Endodermal cell (in vitro differentiated cells): ENCODE results near the gene NTN4. TPM values are rescaled to one million over a fixed set of nuclear protein-coding genes. Genes with fewer than 3 reads are reported as not detected.

Experiments
- DNase-seq: peaks from one replicate; pipeline ENCODE4 v3.0.0-alpha.2; 2017
- H3K27ac ChIP-seq: 2 replicates; pipeline ENCODE4 v1.5.1; 2013; ENCODE audit warnings: mild to moderate bottlenecking, low read depth, low read length, moderate library complexity
- H3K27me3 ChIP-seq: 2 replicates; pipeline ENCODE4 v1.6.1; 2013; ENCODE audit warnings: mild to moderate bottlenecking, low read length, moderate library complexity; ENCODE audit not compliant: insufficient read depth, control insufficient read depth, poor library complexity, severe bottlenecking
- H3K36me3 ChIP-seq: 2 replicates; pipeline ENCODE4 v1.7.0; 2013; ENCODE audit warnings: mild to moderate bottlenecking, low read length, moderate library complexity; ENCODE audit not compliant: control insufficient read depth, insufficient read depth
- H3K4me1 ChIP-seq: one replicate; pipeline ENCODE4 v1.7.0; 2013; ENCODE audit warnings: low read length; ENCODE audit not compliant: control insufficient read depth, insufficient read depth
- H3K4me3 ChIP-seq: 2 replicates; pipeline ENCODE4 v1.5.1; 2013; ENCODE audit warnings: mild to moderate bottlenecking, low read length, moderate library complexity
- H3K9ac ChIP-seq: 2 replicates; pipeline ENCODE4 v1.6.1; 2013; ENCODE audit warnings: mild to moderate bottlenecking, low read length, moderate library complexity; ENCODE audit not compliant: poor library complexity, severe bottlenecking; ENCODE audit errors: extremely low read depth
- H3K9me3 ChIP-seq: 2 replicates; pipeline ENCODE4 v1.6.1; 2013; ENCODE audit warnings: mild to moderate bottlenecking, low read length, moderate library complexity; ENCODE audit not compliant: control insufficient read depth
- H3K27ac Mint-ChIP-seq: 2 replicates; pipeline ENCODE4 v1.8.0; 2020; ENCODE audit warnings: mixed read lengths
- H3K27me3 Mint-ChIP-seq: 2 replicates; pipeline ENCODE4 v1.8.0; 2021; ENCODE audit warnings: mild to moderate bottlenecking, mixed read lengths; ENCODE audit not compliant: insufficient read depth
- H3K36me3 Mint-ChIP-seq: 2 replicates; pipeline ENCODE4 v1.8.0; 2020; ENCODE audit warnings: low read depth, mixed read lengths
- H3K4me1 Mint-ChIP-seq: 2 replicates; pipeline ENCODE4 v1.8.0; 2020; ENCODE audit warnings: mixed read lengths
- H3K4me3 Mint-ChIP-seq: 2 replicates; pipeline ENCODE4 v1.8.0; 2020; ENCODE audit warnings: mild to moderate bottlenecking, moderate library complexity, mixed read lengths
- H3K9me3 Mint-ChIP-seq: 2 replicates; pipeline ENCODE4 v1.8.0; 2020; ENCODE audit warnings: mild to moderate bottlenecking, mixed read lengths
- WGBS, 2 experiments: methylation state at CpG; one replicate each; pipeline versions ENCODE4 v1.1.5 to v1.1.7; 2013; ENCODE audit warnings: missing lambda C conversion rate in 2 of 2, mixed read lengths in 1 of 2; ENCODE audit not compliant: insufficient coverage in 1 of 2, insufficient read length in 1 of 2; 5-methylcytosine and 5-hydroxymethylcytosine counted together
- total RNA-seq, 2 donors: library from RNA; stranded (reverse); fragmentation: NEBNext Ultra II Directional in 1 of 2; extraction: Animal tissue kit (Norgen Biotek cat#: 25700) in 1 of 2; gene quantifications; 2 replicates in 1 of 2; 3 replicates in 1 of 2; pipeline ENCODE4 v1.2.1, GENCODE V29; 2021
- TF ChIP-seq, protein P1 (sequence below): fragments of 200-600 bp; sonication (generic); conservative IDR thresholded peaks from 2 replicates; pipeline ENCODE4 v1.5.0; 2021; ENCODE audit warnings: antibody characterized with exemption, mild to moderate bottlenecking

Gene NTN4
- total RNA-seq, 2 donors from 2014 or later: 57.4 to 58.2 TPM

DNA sequence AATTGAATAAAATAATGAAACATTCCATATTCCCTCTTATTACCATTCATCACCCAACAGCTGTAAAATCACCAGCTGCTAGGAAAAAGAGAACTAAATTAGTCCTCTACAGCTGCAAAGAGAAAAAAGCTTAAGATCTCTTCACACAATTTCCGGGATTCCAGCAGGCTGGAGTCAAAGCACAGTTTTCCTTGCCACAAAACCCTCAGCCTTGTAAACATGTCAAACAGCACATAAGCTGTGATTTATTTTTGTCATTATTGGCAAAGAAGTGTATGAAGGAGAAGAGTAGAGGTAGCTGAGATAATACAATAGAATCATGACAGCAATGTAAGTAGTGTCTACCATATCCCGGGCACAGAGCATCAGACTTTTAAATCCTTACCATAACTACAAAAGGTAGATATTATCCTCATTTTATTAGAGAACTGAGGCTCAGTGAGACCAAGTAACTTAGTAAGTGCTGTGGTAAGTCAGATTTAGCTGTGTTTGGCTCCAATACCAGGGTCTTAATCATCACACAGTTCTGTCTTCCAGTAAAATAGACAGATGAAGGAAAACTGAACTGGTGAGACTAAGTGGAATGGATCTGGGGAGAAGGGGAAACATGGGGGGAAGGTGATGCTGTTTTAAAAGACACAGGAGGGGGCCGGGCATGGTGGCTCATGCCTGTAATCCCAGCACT, 57.3 kb downstream of the NTN4 start:
- Mint-ChIP-seq H3K36me3 (peaks cover 89% of the 10 kb centered on the region), H3K27me3 (no peaks in the 10 kb centered on the region), H3K4me1 (peaks cover 2% of the 10 kb centered on the region), H3K9me3 (peaks cover 6% of the 10 kb centered on the region), H3K4me3 (no peak overlapping the region), H3K27ac (no peak overlapping the region)
- H3K9me3 ChIP-seq: peaks cover 22% of the 10 kb centered on the region
- no peak for DNase-seq
- H3K9ac ChIP-seq: no peak overlapping the region
- H3K4me3 ChIP-seq: no peak overlapping the region
- H3K27me3 ChIP-seq: no peaks in the 10 kb centered on the region
- TF ChIP-seq, protein P1, sequence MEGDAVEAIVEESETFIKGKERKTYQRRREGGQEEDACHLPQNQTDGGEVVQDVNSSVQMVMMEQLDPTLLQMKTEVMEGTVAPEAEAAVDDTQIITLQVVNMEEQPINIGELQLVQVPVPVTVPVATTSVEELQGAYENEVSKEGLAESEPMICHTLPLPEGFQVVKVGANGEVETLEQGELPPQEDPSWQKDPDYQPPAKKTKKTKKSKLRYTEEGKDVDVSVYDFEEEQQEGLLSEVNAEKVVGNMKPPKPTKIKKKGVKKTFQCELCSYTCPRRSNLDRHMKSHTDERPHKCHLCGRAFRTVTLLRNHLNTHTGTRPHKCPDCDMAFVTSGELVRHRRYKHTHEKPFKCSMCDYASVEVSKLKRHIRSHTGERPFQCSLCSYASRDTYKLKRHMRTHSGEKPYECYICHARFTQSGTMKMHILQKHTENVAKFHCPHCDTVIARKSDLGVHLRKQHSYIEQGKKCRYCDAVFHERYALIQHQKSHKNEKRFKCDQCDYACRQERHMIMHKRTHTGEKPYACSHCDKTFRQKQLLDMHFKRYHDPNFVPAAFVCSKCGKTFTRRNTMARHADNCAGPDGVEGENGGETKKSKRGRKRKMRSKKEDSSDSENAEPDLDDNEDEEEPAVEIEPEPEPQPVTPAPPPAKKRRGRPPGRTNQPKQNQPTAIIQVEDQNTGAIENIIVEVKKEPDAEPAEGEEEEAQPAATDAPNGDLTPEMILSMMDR: no peak
- no peaks in the 10 kb centered on the region for H3K4me1 ChIP-seq
- no peak overlapping the region for H3K27ac ChIP-seq
- WGBS, 2 experiments: 91% methylated on average over 2 of the region's 3 CpGs; no CpG with 5 or more reads in 1 of the 2 experiments
- peaks cover 94% of the 10 kb centered on the region for H3K36me3 ChIP-seq

DNA sequence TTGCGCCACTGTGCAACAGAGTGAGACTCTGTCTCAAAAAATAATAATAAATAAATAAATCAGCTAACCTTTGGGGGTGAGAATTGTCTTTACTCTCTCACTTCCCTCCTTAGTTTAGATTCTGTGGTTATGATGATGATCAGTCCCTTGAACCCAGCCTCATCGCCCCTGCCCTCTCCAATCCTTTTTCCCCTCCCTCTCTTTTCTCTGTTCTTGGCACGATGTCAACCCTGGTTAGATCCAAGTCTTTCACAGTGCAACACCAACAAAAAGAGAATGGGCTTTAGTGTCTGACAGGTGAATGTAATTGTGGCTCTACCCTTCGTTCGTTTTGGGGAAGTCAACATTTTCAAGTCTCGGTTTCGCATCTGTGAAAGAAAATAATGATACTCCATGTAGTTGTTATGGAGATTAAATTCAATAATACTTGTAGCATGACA, 59.0 kb downstream of the NTN4 start:
- Mint-ChIP-seq H3K4me3 (no peak overlapping the region), H3K36me3 (peaks cover 89% of the 10 kb centered on the region), H3K27ac (no peak overlapping the region), H3K9me3 (peaks cover 19% of the 10 kb centered on the region), H3K4me1 (peaks cover 2% of the 10 kb centered on the region), H3K27me3 (no peaks in the 10 kb centered on the region)
- Histone ChIP-seq H3K4me1 (no peaks in the 10 kb centered on the region), H3K36me3 (peaks cover 93% of the 10 kb centered on the region), H3K9ac (no peak overlapping the region), H3K27ac (no peak overlapping the region), H3K9me3 (peaks cover 39% of the 10 kb centered on the region), H3K27me3 (no peaks in the 10 kb centered on the region), H3K4me3 (no peak overlapping the region)
- WGBS, 2 experiments: 96 to 97% methylated on average over 4 to 6 of the region's 7 CpGs
- no peak for DNase-seq
- TF ChIP-seq, protein P1: no peak

DNA sequence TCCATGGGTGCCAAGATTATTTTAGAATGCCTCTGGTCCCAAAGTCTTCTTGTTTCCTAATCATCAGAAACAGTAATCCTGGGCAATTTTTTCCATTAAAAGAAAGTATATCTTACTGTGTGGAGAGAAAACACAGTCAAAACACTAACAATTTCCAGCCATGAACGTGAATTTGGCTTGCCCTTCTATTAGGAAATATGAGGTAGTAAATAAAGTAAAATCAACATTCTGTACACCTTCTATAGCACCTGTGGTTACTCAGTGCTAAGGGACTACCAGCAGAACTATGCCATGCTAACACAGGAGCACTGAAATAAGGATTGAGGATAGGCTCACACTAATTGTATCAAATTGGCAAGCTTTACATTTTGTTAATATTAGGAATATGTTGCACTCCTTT, 60.1 kb downstream of the NTN4 start:
- no peak for DNase-seq
- Histone ChIP-seq H3K9ac (no peak overlapping the region), H3K36me3 (peaks cover 95% of the 10 kb centered on the region), H3K4me3 (no peak overlapping the region), H3K4me1 (no peaks in the 10 kb centered on the region), H3K27me3 (no peaks in the 10 kb centered on the region), H3K27ac (no peak overlapping the region), H3K9me3 (peaks cover 45% of the 10 kb centered on the region)
- TF ChIP-seq, protein P1: no peak
- WGBS, 2 experiments: 80% methylated on average over 1 of the region's 1 CpG; no CpG with 5 or more reads in 1 of the 2 experiments
- Mint-ChIP-seq H3K27ac (no peak overlapping the region), H3K4me1 (peaks cover 3% of the 10 kb centered on the region), H3K9me3 (peaks cover 25% of the 10 kb centered on the region), H3K36me3 (peaks cover 88% of the 10 kb centered on the region), H3K27me3 (no peaks in the 10 kb centered on the region), H3K4me3 (no peak overlapping the region)
